IMR-90 (cell line): ENCODE measurements around the gene HMOX1. TPM values are rescaled to one million over a fixed set of nuclear protein-coding genes. Genes with fewer than 3 reads are reported as not detected.

ENCODE experiments used
- ATAC-seq: fragments of 200-7000 bp; cut with Tn5 transposase; 2 replicates; pipeline ENCODE4 v1.9.1; 2020; ENCODE audit warnings: low read depth, mild to moderate bottlenecking, moderate library complexity
- BruUV-seq: library from RNA; stranded (reverse); fragments of 400-500 nt; replicated peaks from 2 replicates; lab custom pipeline; 2021; lab: Mats Ljungman, UMichigan
- CTCF ChIA-PET: fragments of 300-600 bp; formaldehyde crosslinking; extraction: SDS; loops from one replicate; lab custom pipeline; 2021; ENCODE audit warnings: antibody characterized with exemption; lab: Yijun Ruan, JAX
- POLR2A ChIA-PET: fragments of 300-600 bp; sonication (Branson Sonifier 250); formaldehyde crosslinking; loops from one replicate; lab custom pipeline; 2022; ENCODE audit warnings: antibody characterized with exemption; ENCODE audit not compliant: unreplicated experiment; lab: Charles Lee
- DNase-seq: peaks from one replicate; pipeline ENCODE4 v3.0.0; 2013
- H2AFZ ChIP-seq: replicated peaks from 2 replicates; pipeline ENCODE3; 2013; ENCODE audit warnings: low read length, mild to moderate bottlenecking; ENCODE audit not compliant: poor library complexity
- H2AK5ac ChIP-seq: 2 replicates; pipeline ENCODE4 v1.6.1; 2013; ENCODE audit warnings: low read depth, low read length, inconsistent platforms
- H2AK9ac ChIP-seq: replicated peaks from 2 replicates; pipeline ENCODE3; 2013; ENCODE audit warnings: mild to moderate bottlenecking, low read depth, low read length, moderate library complexity; ENCODE audit not compliant: poor library complexity
- H2BK120ac ChIP-seq: 2 replicates; pipeline ENCODE4 v1.6.1; 2013; ENCODE audit warnings: low read depth, low read length, inconsistent platforms
- H2BK15ac ChIP-seq: 3 replicates; pipeline ENCODE4 v1.6.1; 2013; ENCODE audit warnings: low read depth, low read length, inconsistent platforms
- H2BK20ac ChIP-seq: 2 replicates; pipeline ENCODE4 v1.6.1; 2013; ENCODE audit warnings: low read depth, mild to moderate bottlenecking, inconsistent platforms, low read length, moderate library complexity
- H2BK5ac ChIP-seq: 2 replicates; pipeline ENCODE4 v1.6.1; 2013; ENCODE audit warnings: mild to moderate bottlenecking, low read depth, low read length, inconsistent platforms; ENCODE audit not compliant: poor library complexity, severe bottlenecking
- H3K14ac ChIP-seq: replicated peaks from 2 replicates; pipeline ENCODE4 v1.6.1; 2013; ENCODE audit warnings: low read depth, low read length, inconsistent platforms
- H3K18ac ChIP-seq: 2 replicates; pipeline ENCODE4 v1.6.1; 2013; ENCODE audit warnings: low read depth, low read length, control low read depth
- H3K23ac ChIP-seq: 2 replicates; pipeline ENCODE4 v1.6.1; 2013; ENCODE audit warnings: low read depth, low read length, inconsistent platforms
- H3K27ac ChIP-seq: 2 replicates; pipeline ENCODE4 v1.5.1; 2013; ENCODE audit warnings: mild to moderate bottlenecking, control low read depth, low read length; ENCODE audit not compliant: insufficient read depth
- H3K27me3 ChIP-seq: 2 replicates; pipeline ENCODE4 v1.6.1; 2013; ENCODE audit warnings: low read length; ENCODE audit not compliant: control insufficient read depth, insufficient read depth
- H3K36me3 ChIP-seq: 2 replicates; pipeline ENCODE4 v1.6.1; 2013; ENCODE audit warnings: low read length, mixed read lengths; ENCODE audit not compliant: control insufficient read depth, insufficient read depth
- H3K4ac ChIP-seq: 2 replicates; pipeline ENCODE4 v1.6.1; 2013; ENCODE audit warnings: low read depth, low read length, inconsistent platforms
- H3K4me1 ChIP-seq: 2 replicates; pipeline ENCODE4 v1.6.1; 2013; ENCODE audit warnings: low read length, mixed read lengths; ENCODE audit not compliant: control insufficient read depth, insufficient read depth
- H3K4me2 ChIP-seq: 2 replicates; pipeline ENCODE4 v1.6.1; 2013; ENCODE audit warnings: low read depth, mild to moderate bottlenecking, control low read depth, low read length, moderate library complexity
- H3K4me3 ChIP-seq: 2 replicates; pipeline ENCODE4 v1.5.1; 2013; ENCODE audit warnings: low read depth, mild to moderate bottlenecking, control low read depth, low read length, moderate library complexity; ENCODE audit not compliant: insufficient read depth
- H3K56ac ChIP-seq: 2 replicates; pipeline ENCODE4 v1.6.1; 2013; ENCODE audit warnings: low read length, inconsistent platforms; ENCODE audit not compliant: insufficient read depth; ENCODE audit errors: extremely low read depth
- H3K79me1 ChIP-seq, 2 experiments: 2 replicates each; pipeline ENCODE4 v1.6.1; 2013; ENCODE audit warnings: low read length in 2 of 2, inconsistent platforms in 1 of 2, low read depth in 1 of 2
- H3K9ac ChIP-seq: 2 replicates; pipeline ENCODE4 v1.6.1; 2013; ENCODE audit warnings: low read depth, low read length, control low read depth
- H3K9me1 ChIP-seq: 2 replicates; pipeline ENCODE4 v1.6.1; 2013; ENCODE audit warnings: low read length, inconsistent platforms; ENCODE audit not compliant: insufficient read depth
- H3K9me3 ChIP-seq: 2 replicates; pipeline ENCODE4 v1.6.1; 2013; ENCODE audit warnings: low read length; ENCODE audit not compliant: control insufficient read depth, insufficient read depth
- H4K20me1 ChIP-seq: 2 replicates; pipeline ENCODE4 v1.6.1; 2013; ENCODE audit warnings: low read length, inconsistent platforms; ENCODE audit not compliant: insufficient read depth
- H4K5ac ChIP-seq: 2 replicates; pipeline ENCODE4 v1.6.1; 2013; ENCODE audit warnings: mild to moderate bottlenecking, low read depth, low read length, control low read depth
- H4K8ac ChIP-seq, 2 experiments: 2 replicates each; pipeline ENCODE4 v1.6.1; 2013; ENCODE audit warnings: low read depth in 2 of 2, low read length in 2 of 2, control low read depth in 1 of 2, inconsistent platforms in 1 of 2
- H4K91ac ChIP-seq: 2 replicates; pipeline ENCODE4 v1.6.1; 2013; ENCODE audit warnings: low read depth, low read length, inconsistent platforms; ENCODE audit not compliant: insufficient read depth
- CEBPB ChIP-seq: IDR thresholded peaks from 2 replicates; pipeline ENCODE4 v1.6.1; 2012; ENCODE audit warnings: low read depth, low read length, improper control_type of control experiment
- ELK1 ChIP-seq: fragments of 150-350 bp; IDR thresholded peaks from 2 replicates; pipeline ENCODE4 v1.6.1; 2016; ENCODE audit warnings: low read depth, mild to moderate bottlenecking, low read length, moderate library complexity, borderline replicate concordance
- MAZ ChIP-seq: IDR thresholded peaks from 2 replicates; pipeline ENCODE4 v1.6.1; 2012; ENCODE audit warnings: low read depth, mild to moderate bottlenecking, low read length, improper control_type of control experiment, moderate library complexity, borderline replicate concordance
- NFE2L2 ChIP-seq: fragments of 150-350 bp; IDR thresholded peaks from 2 replicates; pipeline ENCODE4 v1.6.1; 2016; ENCODE audit warnings: low read depth, mild to moderate bottlenecking, low read length
- POLR2A ChIP-seq: IDR thresholded peaks from 2 replicates; pipeline ENCODE4 v1.6.1; 2012; ENCODE audit warnings: mild to moderate bottlenecking, low read depth, low read length
- RCOR1 ChIP-seq: IDR thresholded peaks from 2 replicates; pipeline ENCODE4 v1.6.1; 2012; ENCODE audit warnings: mild to moderate bottlenecking, low read length, improper control_type of control experiment; ENCODE audit not compliant: insufficient replicate concordance
- SMC3 ChIP-seq: fragments of 150-350 bp; IDR thresholded peaks from 2 replicates; pipeline ENCODE4 v1.6.1; 2016; ENCODE audit warnings: low read depth, mild to moderate bottlenecking, antibody characterized with exemption, low read length, moderate library complexity
- WGBS, 2 experiments: methylation state at CpG; one replicate each; pipeline versions ENCODE4 v1.1.5 to v1.1.7; 2013; ENCODE audit warnings: missing lambda C conversion rate in 2 of 2; ENCODE audit not compliant: insufficient read length in 1 of 2; ENCODE audit errors: extremely low coverage in 2 of 2; 5-methylcytosine and 5-hydroxymethylcytosine counted together
- dilution Hi-C: fragments of 300-500 bp; cut with HindIII; formaldehyde crosslinking; loops from one replicate; pipeline ENCODE4 v1.14.3; 2018; ENCODE audit warnings: low sequenced_read_pairs; ENCODE audit not compliant: unreplicated experiment
- in situ Hi-C: fragments of 300-500 bp; cut with MboI; formaldehyde crosslinking; loops from 3 replicates; pipeline ENCODE4 v1.14.3; 2019; ENCODE audit warnings: low sequenced_read_pairs, inconsistent platforms, mixed read lengths
- intact Hi-C: fragments of 100-400 bp; cut with micrococcal nuclease; formaldehyde crosslinking; loops from 2 replicates; pipeline ENCODE4 v1.10.0; 2022
- polyA plus RNA-seq, 3 experiments: library from polyadenylated mRNA; depleted of rRNA; stranded (reverse); fragments of >200 nt; gene quantifications; 2 replicates each; pipeline ENCODE4 v1.2.3, GENCODE V29; 2012; ENCODE audit warnings: low replicate concordance in 1 of 3
- total RNA-seq: library from RNA; depleted of rRNA; stranded (reverse); fragments of >200 nt; gene quantifications from 2 replicates; pipeline ENCODE4 v1.2.3, GENCODE V29; 2012
- TF ChIP-seq, protein P1 (sequence below): fragments of 150-350 bp; IDR thresholded peaks from 2 replicates; pipeline ENCODE4 v1.6.1; 2017; ENCODE audit warnings: mild to moderate bottlenecking, antibody characterized with exemption, low read length, low read depth
- TF ChIP-seq, protein P2 (sequence below): conservative IDR thresholded peaks from 2 replicates; pipeline ENCODE4 v1.5.1; 2012; ENCODE audit warnings: mild to moderate bottlenecking, low read depth, low read length, improper control_type of control experiment

HMOX1 gene
- total and polyA plus RNA-seq, 2 of the 4 experiments (the other 2 are of a cell fraction), result 23.1 to 50.5 TPM

DNA sequence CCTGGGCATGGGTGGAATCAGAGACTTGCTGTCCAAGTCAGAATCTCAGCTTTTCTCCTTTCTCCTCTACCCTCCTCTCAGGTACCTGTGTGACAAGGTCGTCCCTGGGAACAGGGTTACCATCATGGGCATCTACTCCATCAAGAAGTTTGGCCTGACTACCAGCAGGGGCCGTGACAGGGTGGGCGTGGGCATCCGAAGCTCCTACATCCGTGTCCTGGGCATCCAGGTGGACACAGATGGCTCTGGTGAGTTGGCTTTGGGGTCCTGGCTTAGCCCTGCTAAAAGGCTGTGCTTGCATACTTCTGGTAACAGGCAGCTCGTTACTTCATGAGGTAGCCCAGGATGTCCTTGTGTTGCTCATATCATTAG is 29.8 kb downstream of the HMOX1 start:
- no peak overlapping the region for H3K14ac ChIP-seq
- H3K27me3 ChIP-seq, result no peaks in the 10 kb centered on the region
- intact Hi-C loops, result no loop called here
- H3K18ac ChIP-seq, result no peak overlapping the region
- POLR2A ChIA-PET, result no interaction called here
- H2BK15ac ChIP-seq, result no peak overlapping the region
- no peaks in the 10 kb centered on the region; a peak in 1 of 4 replicates for H3K79me1 ChIP-seq
- H3K9me1 ChIP-seq, result no peaks in the 10 kb centered on the region
- CTCF ChIA-PET, result no interaction called here
- H2AK9ac ChIP-seq, result no peak overlapping the region
- ATAC-seq (no peak), DNase-seq (no peak)
- in situ Hi-C loops, result no loop called here
- TF ChIP-seq MAZ (no peak), SMC3 (no peak), NFE2L2 (no peak), ELK1 (no peak), CEBPB (no peak), RCOR1 (no peak), POLR2A (no peak)
- TF ChIP-seq, protein P1, sequence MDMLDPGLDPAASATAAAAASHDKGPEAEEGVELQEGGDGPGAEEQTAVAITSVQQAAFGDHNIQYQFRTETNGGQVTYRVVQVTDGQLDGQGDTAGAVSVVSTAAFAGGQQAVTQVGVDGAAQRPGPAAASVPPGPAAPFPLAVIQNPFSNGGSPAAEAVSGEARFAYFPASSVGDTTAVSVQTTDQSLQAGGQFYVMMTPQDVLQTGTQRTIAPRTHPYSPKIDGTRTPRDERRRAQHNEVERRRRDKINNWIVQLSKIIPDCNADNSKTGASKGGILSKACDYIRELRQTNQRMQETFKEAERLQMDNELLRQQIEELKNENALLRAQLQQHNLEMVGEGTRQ, result no peak
- TF ChIP-seq, protein P2, sequence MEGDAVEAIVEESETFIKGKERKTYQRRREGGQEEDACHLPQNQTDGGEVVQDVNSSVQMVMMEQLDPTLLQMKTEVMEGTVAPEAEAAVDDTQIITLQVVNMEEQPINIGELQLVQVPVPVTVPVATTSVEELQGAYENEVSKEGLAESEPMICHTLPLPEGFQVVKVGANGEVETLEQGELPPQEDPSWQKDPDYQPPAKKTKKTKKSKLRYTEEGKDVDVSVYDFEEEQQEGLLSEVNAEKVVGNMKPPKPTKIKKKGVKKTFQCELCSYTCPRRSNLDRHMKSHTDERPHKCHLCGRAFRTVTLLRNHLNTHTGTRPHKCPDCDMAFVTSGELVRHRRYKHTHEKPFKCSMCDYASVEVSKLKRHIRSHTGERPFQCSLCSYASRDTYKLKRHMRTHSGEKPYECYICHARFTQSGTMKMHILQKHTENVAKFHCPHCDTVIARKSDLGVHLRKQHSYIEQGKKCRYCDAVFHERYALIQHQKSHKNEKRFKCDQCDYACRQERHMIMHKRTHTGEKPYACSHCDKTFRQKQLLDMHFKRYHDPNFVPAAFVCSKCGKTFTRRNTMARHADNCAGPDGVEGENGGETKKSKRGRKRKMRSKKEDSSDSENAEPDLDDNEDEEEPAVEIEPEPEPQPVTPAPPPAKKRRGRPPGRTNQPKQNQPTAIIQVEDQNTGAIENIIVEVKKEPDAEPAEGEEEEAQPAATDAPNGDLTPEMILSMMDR, result no peak
- H3K36me3 ChIP-seq, result peaks cover 27% of the 10 kb centered on the region
- H3K23ac ChIP-seq, result no peak overlapping the region
- WGBS, 2 experiments, result 93% methylated on average over 6 of the region's 6 CpGs; no CpG with 5 or more reads in 1 of the 2 experiments
- H2AFZ ChIP-seq, result no peak overlapping the region
- no peak overlapping the region for H2BK120ac ChIP-seq
- no peak overlapping the region for H3K9ac ChIP-seq
- H2BK20ac ChIP-seq, result no peak overlapping the region
- H2BK5ac ChIP-seq, result no peak overlapping the region
- H2AK5ac ChIP-seq, result no peak overlapping the region
- no peak overlapping the region for H3K4me2 ChIP-seq
- no peak overlapping the region for H4K8ac ChIP-seq
- no TSS peak for BruUV-seq
- no peaks in the 10 kb centered on the region for H4K20me1 ChIP-seq
- H4K5ac ChIP-seq, result no peak overlapping the region
- H3K56ac ChIP-seq, result no peak overlapping the region
- H4K91ac ChIP-seq, result no peak overlapping the region
- H3K4ac ChIP-seq, result no peak overlapping the region
- H3K4me3 ChIP-seq, result no peak overlapping the region
- dilution Hi-C loops, result no loop called here
- H3K4me1 ChIP-seq, result no peaks in the 10 kb centered on the region
- no peaks in the 10 kb centered on the region for H3K9me3 ChIP-seq
- H3K27ac ChIP-seq, result no peak overlapping the region
